ENCODE data around the gene SLC29A2.

The SLC29A2 gene

DNA sequence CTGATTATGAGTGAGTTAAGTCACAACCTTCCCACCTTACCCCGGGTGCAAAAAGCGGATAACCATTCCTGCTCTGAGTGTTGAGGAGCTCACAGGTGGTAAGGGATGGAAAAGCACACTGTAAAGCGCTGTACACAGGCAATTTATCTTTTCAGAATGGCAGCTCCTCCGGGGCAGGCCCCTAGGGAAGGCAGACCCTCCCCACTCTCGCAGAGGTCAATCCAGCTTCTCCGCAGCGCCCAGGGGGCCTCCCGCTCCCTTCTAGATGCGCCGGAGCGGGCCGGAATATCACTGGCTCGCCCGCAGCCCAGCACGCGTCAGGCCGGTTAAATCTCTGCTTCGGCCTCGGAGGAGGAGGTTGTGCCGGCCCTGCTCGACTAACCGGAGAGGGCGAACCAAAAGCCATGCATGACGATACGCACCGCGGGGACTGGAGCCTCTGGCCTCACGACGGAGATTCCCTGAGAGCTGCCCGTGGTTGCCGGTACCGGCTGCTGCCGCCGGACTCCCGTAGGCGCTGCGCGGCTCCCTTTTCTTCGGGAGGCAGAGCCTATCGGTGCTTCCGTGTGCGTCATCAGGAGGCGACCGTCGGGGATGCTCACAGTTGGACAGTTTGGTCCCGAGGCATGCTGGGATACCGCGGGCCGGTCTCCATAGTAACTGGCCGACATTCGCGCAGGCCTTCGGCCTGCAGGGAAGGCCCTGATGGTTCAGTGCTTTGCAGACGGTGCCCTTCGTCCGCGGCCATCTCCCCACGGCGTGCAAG is 26.8 kb downstream of the SLC29A2 start, which contains the start of gene BRMS1:
BRMS1 (minus strand) TSS at position 555 of the 766 bp plus-strand sequence. CDS start 2,870 bp downstream, outside the sequence.
- TF ChIP-seq CSDC2 (CRISPR knock-in tag; IDR thresholded peaks at IDR 0.05) (no peak), ARNTL (CRISPR knock-in tag; IDR thresholded peaks at IDR 0.05; ENCODE audit: borderline replicate concordance, low read depth) (no peak), TOX (CRISPR knock-in tag; IDR thresholded peaks at IDR 0.05; ENCODE audit: borderline replicate concordance) (no peak), ZNF70 (CRISPR knock-in tag; IDR thresholded peaks at IDR 0.05) (no peak), RARB (CRISPR knock-in tag; IDR thresholded peaks at IDR 0.05) (no peak), ZNF565 (CRISPR knock-in tag; conservative IDR thresholded peaks at IDR 0.05; ENCODE audit: low read depth) (no peak), GLIS3 (CRISPR knock-in tag; IDR thresholded peaks at IDR 0.05) (no peak), PPARA (CRISPR knock-in tag; IDR thresholded peaks at IDR 0.05; ENCODE audit: borderline replicate concordance) (no peak), SNAI2 (CRISPR knock-in tag; IDR thresholded peaks at IDR 0.05) (no peak), ZC3H10 (CRISPR knock-in tag; IDR thresholded peaks at IDR 0.05) (no peak), ESRRG (CRISPR knock-in tag; IDR thresholded peaks at IDR 0.05) (no peak), ZFP3 (CRISPR knock-in tag; IDR thresholded peaks at IDR 0.05) (no peak)
- TF ChIP-seq, protein P1, sequence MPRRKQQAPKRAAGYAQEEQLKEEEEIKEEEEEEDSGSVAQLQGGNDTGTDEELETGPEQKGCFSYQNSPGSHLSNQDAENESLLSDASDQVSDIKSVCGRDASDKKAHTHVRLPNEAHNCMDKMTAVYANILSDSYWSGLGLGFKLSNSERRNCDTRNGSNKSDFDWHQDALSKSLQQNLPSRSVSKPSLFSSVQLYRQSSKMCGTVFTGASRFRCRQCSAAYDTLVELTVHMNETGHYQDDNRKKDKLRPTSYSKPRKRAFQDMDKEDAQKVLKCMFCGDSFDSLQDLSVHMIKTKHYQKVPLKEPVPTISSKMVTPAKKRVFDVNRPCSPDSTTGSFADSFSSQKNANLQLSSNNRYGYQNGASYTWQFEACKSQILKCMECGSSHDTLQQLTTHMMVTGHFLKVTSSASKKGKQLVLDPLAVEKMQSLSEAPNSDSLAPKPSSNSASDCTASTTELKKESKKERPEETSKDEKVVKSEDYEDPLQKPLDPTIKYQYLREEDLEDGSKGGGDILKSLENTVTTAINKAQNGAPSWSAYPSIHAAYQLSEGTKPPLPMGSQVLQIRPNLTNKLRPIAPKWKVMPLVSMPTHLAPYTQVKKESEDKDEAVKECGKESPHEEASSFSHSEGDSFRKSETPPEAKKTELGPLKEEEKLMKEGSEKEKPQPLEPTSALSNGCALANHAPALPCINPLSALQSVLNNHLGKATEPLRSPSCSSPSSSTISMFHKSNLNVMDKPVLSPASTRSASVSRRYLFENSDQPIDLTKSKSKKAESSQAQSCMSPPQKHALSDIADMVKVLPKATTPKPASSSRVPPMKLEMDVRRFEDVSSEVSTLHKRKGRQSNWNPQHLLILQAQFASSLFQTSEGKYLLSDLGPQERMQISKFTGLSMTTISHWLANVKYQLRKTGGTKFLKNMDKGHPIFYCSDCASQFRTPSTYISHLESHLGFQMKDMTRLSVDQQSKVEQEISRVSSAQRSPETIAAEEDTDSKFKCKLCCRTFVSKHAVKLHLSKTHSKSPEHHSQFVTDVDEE (CRISPR knock-in tag; IDR thresholded peaks at IDR 0.05): no peak
- TF ChIP-seq, protein P2, sequence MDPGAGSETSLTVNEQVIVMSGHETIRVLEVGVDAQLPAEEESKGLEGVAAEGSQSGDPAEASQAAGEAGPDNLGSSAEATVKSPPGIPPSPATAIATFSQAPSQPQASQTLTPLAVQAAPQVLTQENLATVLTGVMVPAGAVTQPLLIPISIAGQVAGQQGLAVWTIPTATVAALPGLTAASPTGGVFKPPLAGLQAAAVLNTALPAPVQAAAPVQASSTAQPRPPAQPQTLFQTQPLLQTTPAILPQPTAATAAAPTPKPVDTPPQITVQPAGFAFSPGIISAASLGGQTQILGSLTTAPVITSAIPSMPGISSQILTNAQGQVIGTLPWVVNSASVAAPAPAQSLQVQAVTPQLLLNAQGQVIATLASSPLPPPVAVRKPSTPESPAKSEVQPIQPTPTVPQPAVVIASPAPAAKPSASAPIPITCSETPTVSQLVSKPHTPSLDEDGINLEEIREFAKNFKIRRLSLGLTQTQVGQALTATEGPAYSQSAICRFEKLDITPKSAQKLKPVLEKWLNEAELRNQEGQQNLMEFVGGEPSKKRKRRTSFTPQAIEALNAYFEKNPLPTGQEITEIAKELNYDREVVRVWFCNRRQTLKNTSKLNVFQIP (CRISPR knock-in tag; IDR thresholded peaks at IDR 0.05; ENCODE audit: borderline replicate concordance, low read depth): no peak
- TF ChIP-seq, protein P3, sequence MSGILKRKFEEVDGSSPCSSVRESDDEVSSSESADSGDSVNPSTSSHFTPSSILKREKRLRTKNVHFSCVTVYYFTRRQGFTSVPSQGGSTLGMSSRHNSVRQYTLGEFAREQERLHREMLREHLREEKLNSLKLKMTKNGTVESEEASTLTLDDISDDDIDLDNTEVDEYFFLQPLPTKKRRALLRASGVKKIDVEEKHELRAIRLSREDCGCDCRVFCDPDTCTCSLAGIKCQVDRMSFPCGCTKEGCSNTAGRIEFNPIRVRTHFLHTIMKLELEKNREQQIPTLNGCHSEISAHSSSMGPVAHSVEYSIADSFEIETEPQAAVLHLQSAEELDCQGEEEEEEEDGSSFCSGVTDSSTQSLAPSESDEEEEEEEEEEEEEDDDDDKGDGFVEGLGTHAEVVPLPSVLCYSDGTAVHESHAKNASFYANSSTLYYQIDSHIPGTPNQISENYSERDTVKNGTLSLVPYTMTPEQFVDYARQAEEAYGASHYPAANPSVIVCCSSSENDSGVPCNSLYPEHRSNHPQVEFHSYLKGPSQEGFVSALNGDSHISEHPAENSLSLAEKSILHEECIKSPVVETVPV (CRISPR knock-in tag; IDR thresholded peaks at IDR 0.05): no peak
- ATAC-seq: peak; percentile 82

GRCh38 chr11:66343176-66343575 is 28.4 kb downstream of the SLC29A2 start:
- ATAC-seq: no peak
- TF ChIP-seq, protein P1 (CRISPR knock-in tag; IDR thresholded peaks at IDR 0.05): no peak
- no peak for TF ChIP-seq PPARA (CRISPR knock-in tag; IDR thresholded peaks at IDR 0.05; ENCODE audit: borderline replicate concordance)
- no peak for TF ChIP-seq ZFP3 (CRISPR knock-in tag; IDR thresholded peaks at IDR 0.05)
- no peak for TF ChIP-seq ZC3H10 (CRISPR knock-in tag; IDR thresholded peaks at IDR 0.05)
- TF ChIP-seq BACH2 (CRISPR knock-in tag; IDR thresholded peaks at IDR 0.05; ENCODE audit: borderline replicate concordance): no peak
- no peak for TF ChIP-seq TOX (CRISPR knock-in tag; IDR thresholded peaks at IDR 0.05; ENCODE audit: borderline replicate concordance)

GRCh38 chr11:66341502-66342126 is 29.9 kb downstream of the SLC29A2 start:
- no peak for TF ChIP-seq CSDC2 (CRISPR knock-in tag; IDR thresholded peaks at IDR 0.05)
- no peak for TF ChIP-seq ARNTL (CRISPR knock-in tag; IDR thresholded peaks at IDR 0.05; ENCODE audit: borderline replicate concordance, low read depth)
- TF ChIP-seq OSR1 (CRISPR knock-in tag; IDR thresholded peaks at IDR 0.05): no peak
- no peak for TF ChIP-seq ZNF70 (CRISPR knock-in tag; IDR thresholded peaks at IDR 0.05)
- no peak for TF ChIP-seq GLIS3 (CRISPR knock-in tag; IDR thresholded peaks at IDR 0.05)
- no peak for TF ChIP-seq PPARA (CRISPR knock-in tag; IDR thresholded peaks at IDR 0.05; ENCODE audit: borderline replicate concordance)
- no peak for TF ChIP-seq ZNF8 (CRISPR knock-in tag; IDR thresholded peaks at IDR 0.05)
- TF ChIP-seq, protein P2 (CRISPR knock-in tag; IDR thresholded peaks at IDR 0.05; ENCODE audit: borderline replicate concordance, low read depth): no peak
- TF ChIP-seq, protein P1 (CRISPR knock-in tag; IDR thresholded peaks at IDR 0.05): no peak
- no peak for TF ChIP-seq ZNF565 (CRISPR knock-in tag; conservative IDR thresholded peaks at IDR 0.05; ENCODE audit: low read depth)
- TF ChIP-seq ZFP30 (CRISPR knock-in tag; IDR thresholded peaks at IDR 0.05): no peak
- no peak for ATAC-seq
